GM19238 (cell line): Measurements from ENCODE around the gene CCDC182.

Experiments used
- DNase-seq: peaks from one replicate; pipeline ENCODE4 v3.0.0; 2011; ENCODE audit warnings: low spot score; ENCODE audit not compliant: insufficient read length

The CCDC182 gene

DNA sequence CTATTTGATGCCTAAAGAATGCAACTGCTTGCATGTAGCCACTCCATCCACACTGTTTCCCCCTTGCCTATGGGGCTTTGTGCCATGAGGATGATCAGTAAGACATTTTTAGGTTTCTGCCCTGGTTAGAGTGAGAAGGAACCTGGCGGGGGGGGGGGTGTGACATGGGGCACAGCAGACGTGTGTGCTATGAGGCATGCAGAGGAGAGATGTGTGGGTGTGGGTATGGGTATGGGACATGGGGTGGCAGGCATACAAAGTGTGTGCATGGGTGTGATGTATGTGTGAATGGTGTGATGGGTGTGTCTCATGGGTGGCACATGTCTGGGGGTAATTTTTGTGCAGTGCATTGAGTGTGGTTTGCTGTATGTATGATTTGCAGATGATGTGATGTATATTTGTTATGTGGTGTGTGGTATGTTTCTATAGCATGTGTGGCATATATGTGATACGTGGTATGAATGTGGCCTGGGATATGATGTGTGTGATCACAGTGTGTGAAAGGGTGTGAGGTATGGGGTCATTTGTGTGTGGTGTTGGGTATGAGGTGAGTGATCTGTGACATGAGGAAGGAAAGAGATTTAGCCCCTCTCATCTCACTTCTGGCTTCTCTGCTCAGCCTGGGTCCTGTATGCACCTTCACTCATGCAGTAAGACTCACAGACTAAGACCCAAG lies 14.9 kb downstream of the CCDC182 start:
- no peak for DNase-seq

DNA sequence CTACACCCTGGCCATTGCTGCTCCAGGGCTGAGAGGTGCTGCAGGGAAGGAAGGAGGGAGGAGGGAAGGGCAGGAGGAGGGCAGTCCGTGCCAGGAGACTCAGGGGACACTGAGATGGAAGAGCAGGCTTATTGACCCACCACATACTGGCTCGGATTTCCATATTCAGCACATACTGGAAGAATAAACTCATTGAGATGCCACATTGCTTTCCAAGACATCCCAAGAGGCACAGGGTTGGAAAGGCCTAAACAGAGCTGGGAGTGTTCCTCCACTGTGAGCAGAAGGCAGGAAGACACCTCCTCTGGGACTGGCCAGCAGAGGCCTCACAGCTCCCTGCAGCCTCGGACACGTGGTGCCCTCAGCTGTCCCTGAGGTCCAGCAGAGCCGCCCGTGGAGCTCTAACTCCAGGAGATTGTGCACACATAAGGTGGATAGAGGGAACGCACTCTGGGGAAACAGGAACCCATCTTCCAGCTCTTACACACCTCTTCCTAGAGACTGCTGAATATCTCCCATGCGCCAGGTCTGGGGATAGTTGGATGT lies 17.4 kb downstream of the CCDC182 start:
- DNase-seq: no peak

DNA sequence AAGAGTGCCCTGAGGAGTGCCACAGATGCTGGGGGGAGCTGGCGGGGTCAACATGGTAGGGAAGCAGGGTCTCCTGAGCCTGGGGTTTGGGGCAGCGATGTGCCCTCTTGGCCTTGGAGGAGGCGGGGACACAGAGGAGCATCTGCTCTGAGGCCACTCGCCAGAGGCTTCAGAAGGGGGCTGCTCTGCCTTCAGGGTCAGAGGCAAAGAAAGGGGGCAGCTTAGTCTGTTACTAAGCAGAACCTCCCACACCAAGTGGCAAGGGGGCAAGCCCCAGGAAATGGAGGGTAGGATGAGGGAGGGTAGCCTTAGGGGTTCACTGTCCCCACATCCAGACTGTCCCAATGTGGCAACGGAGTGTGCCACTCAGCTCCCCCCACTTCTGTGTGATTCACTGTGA lies 18.3 kb downstream of the CCDC182 start:
- DNase-seq: no peak

DNA sequence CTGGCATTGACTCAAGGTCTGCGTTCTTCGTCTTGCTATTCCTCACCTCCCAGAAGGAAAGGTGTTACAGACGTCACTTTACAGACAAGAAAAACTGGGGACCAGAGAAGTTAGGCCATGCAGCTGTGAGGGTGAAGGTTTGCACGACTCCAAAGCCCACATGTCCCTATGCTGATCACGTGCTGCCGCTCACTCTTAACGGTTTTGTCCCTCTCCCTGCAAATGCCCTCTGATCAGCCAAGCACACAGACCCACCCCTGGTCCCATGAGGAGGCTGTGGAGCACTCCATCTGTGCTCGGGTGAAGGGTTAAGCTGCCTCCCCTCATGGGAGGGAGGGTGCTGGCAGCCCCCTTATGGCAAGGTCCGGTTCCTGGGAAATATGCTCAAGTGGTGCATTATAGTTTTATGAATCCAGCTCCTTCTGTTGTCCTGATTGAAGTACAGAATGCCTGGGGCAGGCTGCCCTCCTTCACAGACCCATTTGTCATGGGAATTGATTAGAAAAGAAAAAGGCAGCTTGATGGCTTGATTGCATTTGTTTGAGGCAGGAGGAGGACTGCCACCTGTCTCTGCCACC lies 18.8 kb downstream of the CCDC182 start:
- DNase-seq: no peak

DNA sequence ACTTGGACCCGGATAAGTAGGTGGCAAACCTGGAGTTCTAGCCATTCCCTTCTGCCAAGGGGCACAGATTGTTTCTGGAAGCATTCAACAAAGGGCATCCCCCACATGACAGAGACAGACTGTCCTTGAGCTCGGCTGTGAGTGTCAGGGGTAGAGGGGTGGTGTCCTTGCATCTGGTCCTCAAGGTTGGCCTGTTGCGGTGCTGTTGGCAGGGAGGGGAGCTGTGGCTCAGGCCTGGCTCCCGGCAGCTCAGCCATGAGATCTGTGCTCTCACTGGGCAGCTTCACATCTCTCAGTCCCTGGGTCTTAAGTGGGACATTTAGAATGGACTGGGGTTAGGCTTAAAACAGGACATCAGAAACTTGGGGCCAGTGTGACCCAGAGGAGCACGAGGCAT lies 20.4 kb downstream of the CCDC182 start:
- no peak for DNase-seq

DNA sequence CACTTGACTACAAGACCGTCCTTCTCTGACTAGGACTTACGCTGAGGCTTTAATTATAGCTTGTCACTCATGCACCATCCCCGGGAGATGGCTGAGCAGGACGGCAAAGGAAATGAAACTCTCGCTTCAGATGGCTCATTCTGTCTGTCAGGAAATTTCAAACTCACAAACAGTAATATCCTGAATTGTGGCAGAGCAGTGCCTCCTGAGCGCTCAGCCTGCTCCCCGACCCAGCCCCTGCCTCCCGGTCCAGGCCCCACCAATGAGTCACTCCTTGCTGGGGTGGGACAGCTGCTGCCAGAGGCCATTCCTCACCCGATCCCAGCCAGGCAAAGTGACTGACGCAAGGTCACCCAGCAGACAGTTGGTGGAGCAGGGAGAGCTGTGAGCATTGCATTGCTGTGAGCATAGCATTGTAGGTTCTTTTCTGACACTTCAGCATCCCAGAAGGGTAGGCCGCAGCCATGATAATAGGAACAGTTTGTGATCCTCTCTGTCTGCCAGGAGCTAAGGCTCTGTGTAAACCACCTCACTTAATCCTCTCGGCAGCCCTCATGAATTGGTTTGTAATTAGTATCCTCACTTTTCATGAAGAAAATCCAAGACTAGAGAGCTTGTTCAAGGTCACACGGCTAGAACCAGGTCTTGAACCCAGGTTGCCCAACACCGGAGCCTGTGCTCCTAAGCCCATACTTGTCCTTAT lies 20.9 kb downstream of the CCDC182 start:
- DNase-seq: peak; percentile 52

DNA sequence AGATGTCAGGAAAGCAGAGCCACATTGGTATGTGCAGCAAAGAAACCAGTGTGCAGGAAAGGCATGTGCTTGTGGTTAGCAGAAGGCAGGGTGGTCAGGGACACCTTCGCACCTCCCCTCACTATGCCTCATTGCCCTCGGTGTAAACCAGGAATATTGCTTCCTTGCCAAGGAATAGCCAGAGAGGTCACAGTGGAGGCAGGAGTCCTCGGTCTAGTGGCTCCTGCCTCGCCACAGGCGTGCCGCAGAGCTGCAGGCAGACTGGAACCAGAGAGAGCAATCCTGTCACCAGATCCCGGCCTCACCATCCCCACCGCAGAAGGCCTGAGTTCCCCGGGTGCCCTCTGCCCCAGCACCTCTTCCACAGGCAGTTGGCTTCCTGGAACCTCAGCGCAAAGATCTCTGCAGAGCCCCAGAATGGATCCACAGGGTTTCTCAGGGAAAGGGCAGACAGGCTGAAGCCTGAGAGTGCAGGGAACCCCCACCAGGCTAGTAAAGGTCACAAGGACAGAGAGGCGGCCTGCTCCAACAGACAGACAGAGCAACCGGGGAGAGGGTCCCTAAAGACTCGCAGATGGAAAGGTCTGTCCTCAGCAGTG lies 21.6 kb downstream of the CCDC182 start:
- no peak for DNase-seq

DNA sequence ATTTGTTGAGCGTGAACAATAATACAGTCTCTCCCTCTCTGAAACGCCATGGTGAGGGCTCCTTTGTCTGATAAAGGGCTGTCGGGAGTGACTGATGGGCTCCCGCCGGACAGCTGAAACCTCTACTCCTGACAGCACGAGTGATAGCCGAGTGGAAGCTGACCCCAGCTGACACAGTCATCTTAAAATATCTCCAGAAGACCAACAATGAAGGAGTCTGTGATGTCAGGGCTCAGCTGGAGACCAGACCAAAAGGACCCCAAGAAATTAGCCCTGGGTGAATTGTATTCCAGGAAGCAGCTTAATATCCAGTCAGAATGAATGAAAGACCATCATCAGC lies 22.4 kb downstream of the CCDC182 start:
- DNase-seq: no peak

DNA sequence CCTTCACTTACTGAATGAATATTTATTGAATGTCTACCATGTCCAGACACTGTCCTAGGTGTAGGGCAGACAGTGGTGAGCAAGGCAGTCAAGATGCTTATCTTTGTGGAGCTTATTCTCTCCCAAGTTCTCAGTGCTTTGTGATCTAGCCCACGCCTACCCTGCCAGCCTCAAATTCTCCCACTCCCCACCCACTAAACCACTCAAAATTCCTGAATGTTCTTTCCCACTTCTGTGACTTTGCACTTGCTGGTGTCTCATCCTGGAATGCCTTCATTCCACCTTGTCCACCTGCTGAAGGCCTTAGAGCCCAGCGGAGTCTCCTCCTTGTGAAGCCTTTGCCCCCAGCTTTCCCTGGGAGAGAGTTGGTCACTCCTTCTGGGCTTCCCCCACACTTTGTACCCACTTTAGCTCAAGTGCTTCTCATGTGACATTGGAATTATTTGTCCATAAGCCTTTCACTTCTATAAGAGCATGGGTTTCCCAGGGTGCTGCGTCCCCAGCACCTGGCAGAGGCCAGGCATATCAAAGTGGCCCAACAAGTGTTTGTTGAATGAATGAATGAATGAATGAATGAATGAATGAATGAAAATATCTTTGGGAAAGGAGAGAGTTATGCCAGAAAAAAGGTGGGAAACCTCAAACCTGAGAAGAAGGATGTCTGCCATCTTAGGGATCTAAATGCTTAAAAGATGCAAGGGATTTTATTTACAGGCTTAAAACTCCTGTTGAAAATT lies 23.0 kb downstream of the CCDC182 start:
- DNase-seq: no peak

DNA sequence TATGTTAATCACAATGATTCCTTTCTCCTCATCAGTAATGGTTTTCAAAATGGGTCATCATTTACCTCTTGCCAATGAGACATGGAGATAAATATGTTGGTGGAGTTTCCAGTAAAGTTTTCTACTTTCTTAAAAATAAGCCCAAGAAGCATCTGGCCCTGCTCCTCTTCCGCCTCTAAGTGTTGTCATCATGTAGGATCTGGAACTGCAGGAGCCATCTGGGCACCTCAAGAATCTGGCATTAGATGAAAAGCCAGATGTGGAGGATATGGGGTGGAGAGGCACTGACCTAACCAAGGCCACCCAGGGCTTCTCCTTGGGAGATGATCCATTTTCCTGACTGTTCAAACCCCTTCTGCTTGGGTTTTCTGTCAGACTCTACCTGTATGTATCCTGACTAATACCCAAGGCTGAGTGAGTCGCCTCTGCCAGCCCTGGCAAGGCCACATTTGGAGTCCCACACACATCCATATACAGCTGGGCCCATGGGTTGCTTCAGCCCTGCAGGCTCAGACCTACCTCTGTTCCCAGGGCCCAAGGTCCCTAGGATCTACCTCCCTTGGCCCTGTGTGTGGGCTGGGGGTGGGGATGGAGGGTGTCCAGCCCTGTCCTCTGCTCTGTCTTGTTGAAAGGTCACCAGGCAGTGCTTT lies 24.6 kb downstream of the CCDC182 start:
- DNase-seq: no peak

DNA sequence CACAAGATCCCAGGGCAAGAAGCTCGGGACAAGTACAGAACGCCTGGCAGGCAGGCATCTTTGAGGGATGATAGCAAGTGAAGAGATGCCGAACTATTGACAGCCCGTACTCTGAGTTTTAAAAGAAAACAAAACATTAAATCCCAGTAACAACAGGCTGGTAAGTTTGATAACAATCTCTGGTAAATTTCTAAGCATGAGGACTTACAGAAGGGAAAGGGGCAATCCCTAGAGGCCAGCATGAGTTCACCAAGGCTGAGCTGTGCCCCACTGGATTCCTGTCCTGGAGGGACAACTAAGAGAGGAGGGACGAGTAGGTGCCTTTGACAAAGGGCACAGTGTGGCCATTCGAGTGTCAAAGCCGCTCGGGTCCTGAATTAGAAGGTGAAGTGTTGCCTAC lies 26.2 kb downstream of the CCDC182 start:
- no peak for DNase-seq

DNA sequence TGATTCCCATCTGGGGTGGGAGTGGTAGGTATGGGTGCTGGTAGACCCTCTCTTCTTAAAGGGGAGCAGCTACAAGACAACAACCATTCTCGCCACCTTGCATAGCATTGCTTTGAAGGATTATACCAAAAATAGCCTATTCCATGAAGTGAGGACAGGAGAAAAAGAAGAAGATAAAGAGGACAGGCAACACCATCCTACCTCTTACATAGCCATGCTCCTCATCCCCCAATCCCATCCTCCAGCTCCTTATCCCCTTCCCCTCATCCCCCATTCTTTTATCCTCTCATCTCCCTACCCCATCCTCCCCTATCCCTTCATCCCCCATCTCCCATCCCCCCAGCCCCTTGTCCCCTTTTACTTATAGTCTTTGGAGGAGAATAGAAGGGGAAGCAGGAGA lies 29.1 kb downstream of the CCDC182 start:
- no peak for DNase-seq

DNA sequence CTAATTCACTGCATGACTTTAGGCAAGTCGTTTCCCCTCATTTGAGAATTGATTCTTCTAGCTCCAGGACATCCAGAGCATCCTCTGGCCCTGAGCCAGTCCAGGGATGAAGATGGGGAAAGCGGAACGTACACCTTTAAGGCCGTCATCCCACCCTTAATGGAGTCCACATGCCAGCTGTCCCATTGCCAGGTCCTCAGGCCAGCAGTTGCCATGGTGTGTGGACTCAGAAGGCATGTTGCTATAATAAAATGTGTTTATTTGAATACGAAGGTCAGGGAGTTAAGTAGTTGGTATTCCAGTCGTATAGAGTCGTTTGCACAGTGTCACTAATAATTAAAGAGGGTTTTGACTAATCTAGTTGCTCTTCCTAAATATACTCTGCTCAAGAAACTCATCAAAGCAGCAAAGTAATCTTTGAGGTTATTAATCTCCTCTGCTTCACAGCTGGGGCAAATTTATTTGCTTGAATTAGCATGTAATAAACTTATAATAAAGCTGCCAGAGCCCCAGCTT lies 30.4 kb downstream of the CCDC182 start:
- no peak for DNase-seq

DNA sequence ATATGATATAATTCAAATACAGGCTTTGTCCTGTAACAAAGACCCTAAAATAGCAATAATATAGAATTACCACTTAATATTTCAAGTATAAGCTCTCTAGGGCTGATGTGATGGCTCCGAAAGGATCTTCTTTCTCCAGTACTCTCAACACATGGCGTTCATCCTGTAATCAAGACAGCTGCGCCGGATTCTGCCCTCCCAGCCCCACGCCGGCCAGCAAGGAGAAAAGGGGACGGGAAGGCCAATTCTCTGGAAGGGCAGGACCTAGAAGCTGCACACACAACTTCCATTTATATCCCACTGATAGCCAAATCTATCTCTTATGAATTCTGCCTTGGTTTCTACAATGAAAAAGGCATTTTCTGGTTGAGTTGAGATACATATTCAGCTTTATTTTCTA lies 32.0 kb downstream of the CCDC182 start:
- no peak for DNase-seq

DNA sequence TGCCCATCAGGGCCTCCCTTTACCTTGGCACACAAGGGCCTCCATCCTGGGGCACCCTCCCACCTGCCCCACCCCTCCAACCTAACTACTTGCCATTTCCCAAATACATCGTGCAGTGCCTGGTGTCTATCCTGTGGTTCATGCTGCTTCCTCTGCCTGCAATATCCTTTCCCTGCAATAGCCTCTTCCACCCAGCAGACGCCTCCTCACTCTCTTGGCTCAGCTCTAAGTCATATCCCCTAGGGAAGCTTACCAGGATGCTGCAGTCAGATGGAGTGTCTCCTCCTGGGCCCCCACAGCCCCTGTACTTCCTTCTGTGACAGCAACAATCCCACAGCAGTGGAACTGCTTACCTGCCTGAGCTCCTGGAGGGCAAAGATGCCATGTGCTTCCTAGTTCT lies 36.7 kb downstream of the CCDC182 start:
- no peak for DNase-seq

DNA sequence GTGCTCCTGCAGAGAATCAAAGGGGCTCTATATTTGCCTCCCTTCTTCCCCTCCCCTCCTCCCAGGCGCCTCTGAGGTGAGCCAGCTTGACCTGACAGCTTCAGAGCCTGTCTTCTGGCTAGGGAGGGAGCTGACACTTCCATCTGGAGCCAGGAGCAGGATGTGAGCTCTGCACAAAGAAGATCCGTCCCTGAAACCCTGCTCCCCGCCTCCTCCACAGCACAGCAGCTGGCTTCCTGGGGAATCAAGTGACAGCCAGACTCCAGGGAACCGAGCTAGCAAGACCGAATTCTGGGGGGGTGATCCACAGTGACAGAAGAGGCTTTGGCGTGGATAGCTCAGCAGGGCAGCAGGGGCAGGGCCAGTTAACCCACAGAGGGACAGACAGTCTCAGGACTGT lies 37.2 kb downstream of the CCDC182 start:
- DNase-seq: no peak

DNA sequence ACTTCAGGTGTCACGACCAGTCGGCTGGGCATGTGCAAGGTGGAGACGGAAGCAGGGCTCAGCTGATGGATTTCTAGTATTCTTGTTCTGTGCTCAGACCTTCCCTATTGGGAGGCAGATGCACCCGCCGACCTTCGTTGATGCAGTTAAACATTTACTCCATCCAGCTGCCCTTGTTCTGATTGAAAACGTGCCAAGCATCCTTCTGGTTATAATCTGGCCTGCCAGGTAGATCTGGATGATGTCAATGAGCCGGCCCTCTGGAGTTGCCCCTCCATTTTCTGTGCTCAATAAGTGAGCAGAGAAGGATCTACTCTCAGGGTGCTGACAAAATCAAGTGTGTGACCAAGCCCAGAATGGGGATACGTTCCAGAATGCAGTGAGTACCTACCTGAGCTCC lies 38.3 kb downstream of the CCDC182 start:
- DNase-seq: no peak

DNA sequence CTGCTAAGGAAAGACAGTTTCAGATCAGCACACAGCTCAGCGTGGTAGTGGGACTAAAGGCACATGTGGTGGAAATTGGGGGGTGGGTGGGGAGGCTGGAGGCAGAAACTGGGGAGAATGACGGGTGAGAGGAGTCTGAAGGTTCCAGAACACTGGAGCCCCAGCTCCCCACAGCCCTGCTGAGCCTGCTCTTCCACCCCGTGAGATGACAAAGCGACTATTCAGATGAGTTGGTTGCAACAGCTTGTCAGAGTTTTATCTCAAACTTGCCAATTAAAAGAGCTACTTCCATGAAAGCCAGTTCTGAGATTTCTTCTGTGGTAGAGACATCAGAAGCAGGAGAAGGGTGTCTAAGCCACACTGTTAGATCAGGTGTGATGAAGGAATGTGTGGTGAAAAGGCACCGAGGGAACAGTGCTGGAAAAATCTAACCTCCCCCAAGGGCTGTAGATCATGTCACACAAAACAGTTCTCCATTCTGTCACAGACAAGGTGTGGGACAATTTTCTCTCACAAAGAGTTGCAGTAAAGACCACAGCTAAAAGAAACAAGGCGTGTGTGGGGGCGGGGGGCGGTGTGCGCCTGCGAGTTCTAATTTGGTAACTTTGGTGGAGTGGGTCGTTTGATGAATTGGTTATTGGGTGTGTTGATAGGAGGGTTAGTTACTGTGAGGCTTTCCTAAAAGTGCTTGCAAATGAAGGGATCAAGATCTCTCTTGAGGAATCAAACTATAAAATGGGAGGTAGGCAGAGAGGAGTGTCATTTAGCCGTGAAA lies 39.0 kb downstream of the CCDC182 start:
- DNase-seq: no peak

DNA sequence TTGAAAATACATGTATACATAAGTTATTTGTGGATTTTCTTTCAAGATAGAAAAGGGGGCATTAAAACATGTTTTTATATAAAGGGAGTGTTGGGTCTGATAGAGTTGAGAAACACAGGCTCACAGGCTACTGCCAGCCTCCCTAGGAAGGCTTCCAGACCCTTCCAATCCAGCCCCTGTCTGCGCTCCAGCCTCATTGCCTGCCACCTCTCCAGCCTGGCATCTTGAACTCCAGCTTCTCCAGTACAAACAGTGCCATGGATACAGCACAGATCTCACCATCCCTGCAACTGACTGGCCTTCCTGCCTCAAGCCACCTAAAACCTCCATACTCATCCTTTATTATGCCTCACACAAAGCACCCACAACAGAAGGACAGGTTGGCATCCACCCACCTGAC lies 40.7 kb downstream of the CCDC182 start:
- DNase-seq: no peak

DNA sequence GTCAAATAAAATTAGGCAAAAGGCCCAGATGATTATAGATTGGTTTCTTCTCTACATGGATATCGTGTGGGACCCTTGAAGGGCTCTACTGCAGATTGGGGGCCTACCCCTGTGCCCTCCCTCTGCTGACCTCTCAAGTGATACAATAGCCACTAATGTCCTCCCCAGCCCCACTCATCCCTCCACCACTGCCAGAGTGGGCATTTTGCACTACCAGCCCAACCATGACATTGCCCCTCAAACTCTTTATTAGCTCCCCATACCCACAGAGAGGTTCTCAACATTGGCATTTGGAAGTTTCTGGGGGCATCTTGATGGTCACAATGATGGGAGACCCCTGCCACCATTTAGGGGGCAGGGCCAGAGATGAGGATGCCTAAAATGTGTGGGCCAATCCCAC lies 41.8 kb downstream of the CCDC182 start:
- DNase-seq: no peak
